IMR-90 (cell line): ENCODE results near the gene RNGTT. TPM values are rescaled to one million over a fixed set of nuclear protein-coding genes. Genes with fewer than 3 reads are reported as not detected.

Experiments
- ATAC-seq: fragments of 200-7000 bp; cut with Tn5 transposase; 2 replicates; pipeline ENCODE4 v1.9.1; 2020; ENCODE audit warnings: low read depth, mild to moderate bottlenecking, moderate library complexity
- BruUV-seq: library from RNA; stranded (reverse); fragments of 400-500 nt; replicated peaks from 2 replicates; lab custom pipeline; 2021; lab: Mats Ljungman, UMichigan
- CTCF ChIA-PET: fragments of 300-600 bp; formaldehyde crosslinking; extraction: SDS; loops from one replicate; lab custom pipeline; 2021; ENCODE audit warnings: antibody characterized with exemption; lab: Yijun Ruan, JAX
- POLR2A ChIA-PET: fragments of 300-600 bp; sonication (Branson Sonifier 250); formaldehyde crosslinking; loops from one replicate; lab custom pipeline; 2022; ENCODE audit warnings: antibody characterized with exemption; ENCODE audit not compliant: unreplicated experiment; lab: Charles Lee
- DNase-seq: peaks from one replicate; pipeline ENCODE4 v3.0.0; 2013
- H2AFZ ChIP-seq: replicated peaks from 2 replicates; pipeline ENCODE3; 2013; ENCODE audit warnings: low read length, mild to moderate bottlenecking; ENCODE audit not compliant: poor library complexity
- H2AK5ac ChIP-seq: 2 replicates; pipeline ENCODE4 v1.6.1; 2013; ENCODE audit warnings: low read depth, low read length, inconsistent platforms
- H2AK9ac ChIP-seq: replicated peaks from 2 replicates; pipeline ENCODE3; 2013; ENCODE audit warnings: mild to moderate bottlenecking, low read depth, low read length, moderate library complexity; ENCODE audit not compliant: poor library complexity
- H2BK120ac ChIP-seq: 2 replicates; pipeline ENCODE4 v1.6.1; 2013; ENCODE audit warnings: low read depth, low read length, inconsistent platforms
- H2BK15ac ChIP-seq: 3 replicates; pipeline ENCODE4 v1.6.1; 2013; ENCODE audit warnings: low read depth, low read length, inconsistent platforms
- H2BK20ac ChIP-seq: 2 replicates; pipeline ENCODE4 v1.6.1; 2013; ENCODE audit warnings: low read depth, mild to moderate bottlenecking, inconsistent platforms, low read length, moderate library complexity
- H2BK5ac ChIP-seq: 2 replicates; pipeline ENCODE4 v1.6.1; 2013; ENCODE audit warnings: mild to moderate bottlenecking, low read depth, low read length, inconsistent platforms; ENCODE audit not compliant: poor library complexity, severe bottlenecking
- H3K14ac ChIP-seq: replicated peaks from 2 replicates; pipeline ENCODE4 v1.6.1; 2013; ENCODE audit warnings: low read depth, low read length, inconsistent platforms
- H3K18ac ChIP-seq: 2 replicates; pipeline ENCODE4 v1.6.1; 2013; ENCODE audit warnings: low read depth, low read length, control low read depth
- H3K23ac ChIP-seq: 2 replicates; pipeline ENCODE4 v1.6.1; 2013; ENCODE audit warnings: low read depth, low read length, inconsistent platforms
- H3K27ac ChIP-seq: 2 replicates; pipeline ENCODE4 v1.5.1; 2013; ENCODE audit warnings: mild to moderate bottlenecking, control low read depth, low read length; ENCODE audit not compliant: insufficient read depth
- H3K27me3 ChIP-seq: 2 replicates; pipeline ENCODE4 v1.6.1; 2013; ENCODE audit warnings: low read length; ENCODE audit not compliant: control insufficient read depth, insufficient read depth
- H3K36me3 ChIP-seq: 2 replicates; pipeline ENCODE4 v1.6.1; 2013; ENCODE audit warnings: low read length, mixed read lengths; ENCODE audit not compliant: control insufficient read depth, insufficient read depth
- H3K4ac ChIP-seq: 2 replicates; pipeline ENCODE4 v1.6.1; 2013; ENCODE audit warnings: low read depth, low read length, inconsistent platforms
- H3K4me1 ChIP-seq: 2 replicates; pipeline ENCODE4 v1.6.1; 2013; ENCODE audit warnings: low read length, mixed read lengths; ENCODE audit not compliant: control insufficient read depth, insufficient read depth
- H3K4me2 ChIP-seq: 2 replicates; pipeline ENCODE4 v1.6.1; 2013; ENCODE audit warnings: low read depth, mild to moderate bottlenecking, control low read depth, low read length, moderate library complexity
- H3K4me3 ChIP-seq: 2 replicates; pipeline ENCODE4 v1.5.1; 2013; ENCODE audit warnings: low read depth, mild to moderate bottlenecking, control low read depth, low read length, moderate library complexity; ENCODE audit not compliant: insufficient read depth
- H3K56ac ChIP-seq: 2 replicates; pipeline ENCODE4 v1.6.1; 2013; ENCODE audit warnings: low read length, inconsistent platforms; ENCODE audit not compliant: insufficient read depth; ENCODE audit errors: extremely low read depth
- H3K79me1 ChIP-seq, 2 experiments: 2 replicates each; pipeline ENCODE4 v1.6.1; 2013; ENCODE audit warnings: low read length in 2 of 2, inconsistent platforms in 1 of 2, low read depth in 1 of 2
- H3K9ac ChIP-seq: 2 replicates; pipeline ENCODE4 v1.6.1; 2013; ENCODE audit warnings: low read depth, low read length, control low read depth
- H3K9me1 ChIP-seq: 2 replicates; pipeline ENCODE4 v1.6.1; 2013; ENCODE audit warnings: low read length, inconsistent platforms; ENCODE audit not compliant: insufficient read depth
- H3K9me3 ChIP-seq: 2 replicates; pipeline ENCODE4 v1.6.1; 2013; ENCODE audit warnings: low read length; ENCODE audit not compliant: control insufficient read depth, insufficient read depth
- H4K20me1 ChIP-seq: 2 replicates; pipeline ENCODE4 v1.6.1; 2013; ENCODE audit warnings: low read length, inconsistent platforms; ENCODE audit not compliant: insufficient read depth
- H4K5ac ChIP-seq: 2 replicates; pipeline ENCODE4 v1.6.1; 2013; ENCODE audit warnings: mild to moderate bottlenecking, low read depth, low read length, control low read depth
- H4K8ac ChIP-seq, 2 experiments: 2 replicates each; pipeline ENCODE4 v1.6.1; 2013; ENCODE audit warnings: low read depth in 2 of 2, low read length in 2 of 2, control low read depth in 1 of 2, inconsistent platforms in 1 of 2
- H4K91ac ChIP-seq: 2 replicates; pipeline ENCODE4 v1.6.1; 2013; ENCODE audit warnings: low read depth, low read length, inconsistent platforms; ENCODE audit not compliant: insufficient read depth
- BHLHE40 ChIP-seq: fragments of 150-350 bp; IDR thresholded peaks from 2 replicates; pipeline ENCODE4 v1.6.1; 2016; ENCODE audit warnings: mild to moderate bottlenecking, low read depth, low read length
- CHD1 ChIP-seq: IDR thresholded peaks from 2 replicates; pipeline ENCODE4 v1.6.1; 2012; ENCODE audit warnings: low read depth, low read length, improper control_type of control experiment
- MAFK ChIP-seq: IDR thresholded peaks from 2 replicates; pipeline ENCODE4 v1.6.1; 2012; ENCODE audit warnings: low read depth, low read length, improper control_type of control experiment
- MXI1 ChIP-seq: IDR thresholded peaks from 2 replicates; pipeline ENCODE4 v1.6.1; 2012; ENCODE audit warnings: low read depth, mild to moderate bottlenecking, low read length, moderate library complexity, borderline replicate concordance
- RAD21 ChIP-seq: IDR thresholded peaks from 2 replicates; pipeline ENCODE4 v1.6.1; 2012; ENCODE audit warnings: low read length, improper control_type of control experiment
- WGBS, 2 experiments: methylation state at CpG; one replicate each; pipeline versions ENCODE4 v1.1.5 to v1.1.7; 2013; ENCODE audit warnings: missing lambda C conversion rate in 2 of 2; ENCODE audit not compliant: insufficient read length in 1 of 2; ENCODE audit errors: extremely low coverage in 2 of 2; 5-methylcytosine and 5-hydroxymethylcytosine counted together
- dilution Hi-C: fragments of 300-500 bp; cut with HindIII; formaldehyde crosslinking; loops from one replicate; pipeline ENCODE4 v1.14.3; 2018; ENCODE audit warnings: low sequenced_read_pairs; ENCODE audit not compliant: unreplicated experiment
- in situ Hi-C: fragments of 300-500 bp; cut with MboI; formaldehyde crosslinking; loops from 3 replicates; pipeline ENCODE4 v1.14.3; 2019; ENCODE audit warnings: low sequenced_read_pairs, inconsistent platforms, mixed read lengths
- intact Hi-C: fragments of 100-400 bp; cut with micrococcal nuclease; formaldehyde crosslinking; loops from 2 replicates; pipeline ENCODE4 v1.10.0; 2022
- polyA plus RNA-seq, 3 experiments: library from polyadenylated mRNA; depleted of rRNA; stranded (reverse); fragments of >200 nt; gene quantifications; 2 replicates each; pipeline ENCODE4 v1.2.3, GENCODE V29; 2012; ENCODE audit warnings: low replicate concordance in 1 of 3
- total RNA-seq: library from RNA; depleted of rRNA; stranded (reverse); fragments of >200 nt; gene quantifications from 2 replicates; pipeline ENCODE4 v1.2.3, GENCODE V29; 2012
- TF ChIP-seq, protein P1 (sequence below): fragments of 150-350 bp; IDR thresholded peaks from 2 replicates; pipeline ENCODE4 v1.6.1; 2016; ENCODE audit warnings: low read depth, mild to moderate bottlenecking, low read length, moderate library complexity, borderline replicate concordance

The RNGTT gene
- total and polyA plus RNA-seq, 2 of the 4 experiments (the other 2 are of a cell fraction), result 5.4 to 21.7 TPM

- dilution Hi-C loops (no loop called here), in situ Hi-C loops (loop anchor here (25.0 kb wide), 1 partner anchor 1303 kb away; no protein-coding TSS in a partner anchor), intact Hi-C loops (loop anchor here (5.0 kb wide), 2 partner anchors 373 to 1798 kb away; no protein-coding TSS in a partner anchor)
- Histone ChIP-seq H4K8ac (no peak overlapping the region), H3K27ac (no peak overlapping the region), H2BK120ac (no peak overlapping the region), H3K23ac (no peak overlapping the region), H2AK9ac (no peak overlapping the region), H2BK15ac (no peak overlapping the region), H4K91ac (no peak overlapping the region), H2AFZ (no peak overlapping the region), H3K4me2 (no peak overlapping the region), H3K18ac (no peak overlapping the region), H3K14ac (no peak overlapping the region), H3K9ac (no peak overlapping the region), H2BK20ac (no peak overlapping the region), H2BK5ac (no peak overlapping the region), H3K9me3 (no peaks in the 10 kb centered on the region), H4K5ac (no peak overlapping the region), H3K36me3 (peaks cover 3% of the 10 kb centered on the region; the same call in 1 of the 2 replicates), H3K79me1 (peaks cover 0 to 14% of the 10 kb centered on the region in 2 experiments; a peak in 2 of 4 replicates), H3K4me1 (peaks cover 7% of the 10 kb centered on the region), H4K20me1 (no peaks in the 10 kb centered on the region), H3K56ac (no peak overlapping the region), H2AK5ac (no peak overlapping the region), H3K9me1 (peaks cover 6% of the 10 kb centered on the region), H3K4ac (no peak overlapping the region), H3K27me3 (no peaks in the 10 kb centered on the region), H3K4me3 (no peak overlapping the region)
- ATAC-seq (no peak), DNase-seq (no peak)
- no peak for TF ChIP-seq MXI1
- TF ChIP-seq BHLHE40, result no peak
- no peak for TF ChIP-seq RAD21
- TF ChIP-seq MAFK, result no peak
- TF ChIP-seq CHD1, result no peak
- TF ChIP-seq, protein P1, sequence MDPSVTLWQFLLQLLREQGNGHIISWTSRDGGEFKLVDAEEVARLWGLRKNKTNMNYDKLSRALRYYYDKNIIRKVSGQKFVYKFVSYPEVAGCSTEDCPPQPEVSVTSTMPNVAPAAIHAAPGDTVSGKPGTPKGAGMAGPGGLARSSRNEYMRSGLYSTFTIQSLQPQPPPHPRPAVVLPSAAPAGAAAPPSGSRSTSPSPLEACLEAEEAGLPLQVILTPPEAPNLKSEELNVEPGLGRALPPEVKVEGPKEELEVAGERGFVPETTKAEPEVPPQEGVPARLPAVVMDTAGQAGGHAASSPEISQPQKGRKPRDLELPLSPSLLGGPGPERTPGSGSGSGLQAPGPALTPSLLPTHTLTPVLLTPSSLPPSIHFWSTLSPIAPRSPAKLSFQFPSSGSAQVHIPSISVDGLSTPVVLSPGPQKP, result no peak
- no CpG with 5 or more reads among the region's 2 CpGs for WGBS, 2 experiments
- ChIA-PET CTCF (no interaction called here), POLR2A (no interaction called here)
- BruUV-seq, result no TSS peak
These were observed 98.1 kb downstream of the RNGTT start for GRCh38 chr6:88865275-88865674.
